ENCODE results near the gene LAMA4. TPM values are rescaled to one million over a fixed set of nuclear protein-coding genes. Genes with fewer than 3 reads are reported as not detected.

Gene LAMA4
- total RNA-seq, 1 experiment from 2014 or later, result not detected

DNA sequence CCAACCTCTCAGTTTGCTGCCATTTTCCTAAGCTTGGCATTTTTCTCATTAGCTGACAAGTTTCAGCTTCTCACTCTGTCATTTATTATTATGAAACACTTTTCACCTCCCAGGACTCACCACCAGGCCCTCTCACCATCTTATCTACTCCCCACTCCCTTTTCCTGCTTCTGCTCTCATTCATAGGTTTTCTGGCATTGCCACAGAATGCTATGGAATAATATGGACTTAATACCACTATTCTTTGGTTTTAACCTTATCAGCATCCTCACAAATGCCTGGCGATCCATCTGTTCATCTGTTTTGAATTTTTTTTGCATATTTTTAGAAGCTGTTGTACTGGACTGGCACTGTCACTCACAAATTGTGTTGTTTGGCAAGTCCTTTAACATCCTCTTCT is 16.4 kb upstream of the LAMA4 start:
- ChIA-PET POLR2A (no interaction called here), CTCF (no interaction called here)
- no peaks in the 10 kb centered on the region for H3K9me3 Mint-ChIP-seq (ENCODE audit: unreplicated experiment)
- H3K27me3 Mint-ChIP-seq (ENCODE audit: insufficient read depth, unreplicated experiment), result peaks cover 3% of the 10 kb centered on the region
- H3K4me1 Mint-ChIP-seq (ENCODE audit: low read depth, unreplicated experiment), result no peaks in the 10 kb centered on the region
- no peaks in the 10 kb centered on the region; the same call in 1 of the 2 replicates for H3K27me3 ChIP-seq (replicated peaks; ENCODE audit: control insufficient read depth, insufficient read depth, low read length)
- no peak overlapping the region for H3K4me3 Mint-ChIP-seq (ENCODE audit: unreplicated experiment)
- no peak overlapping the region for H3K4me3 ChIP-seq (ENCODE audit: low read depth, low read length)
- H3K9me3 ChIP-seq, result no peaks in the 10 kb centered on the region
- no peaks in the 10 kb centered on the region for H3K4me1 ChIP-seq
- intact Hi-C loops (cut with micrococcal nuclease; ENCODE audit: unreplicated experiment), result no loop called here
- no peak overlapping the region for H3K27ac Mint-ChIP-seq (ENCODE audit: unreplicated experiment)
- no peak for DNase-seq
- BruUV-seq (replicated peaks), result no TSS peak
- no peaks in the 10 kb centered on the region for H3K36me3 ChIP-seq (ENCODE audit: control insufficient read depth, insufficient read depth, low read length)
- H3K36me3 Mint-ChIP-seq (ENCODE audit: insufficient read depth, unreplicated experiment), result no peaks in the 10 kb centered on the region
- TF ChIP-seq, protein P1, sequence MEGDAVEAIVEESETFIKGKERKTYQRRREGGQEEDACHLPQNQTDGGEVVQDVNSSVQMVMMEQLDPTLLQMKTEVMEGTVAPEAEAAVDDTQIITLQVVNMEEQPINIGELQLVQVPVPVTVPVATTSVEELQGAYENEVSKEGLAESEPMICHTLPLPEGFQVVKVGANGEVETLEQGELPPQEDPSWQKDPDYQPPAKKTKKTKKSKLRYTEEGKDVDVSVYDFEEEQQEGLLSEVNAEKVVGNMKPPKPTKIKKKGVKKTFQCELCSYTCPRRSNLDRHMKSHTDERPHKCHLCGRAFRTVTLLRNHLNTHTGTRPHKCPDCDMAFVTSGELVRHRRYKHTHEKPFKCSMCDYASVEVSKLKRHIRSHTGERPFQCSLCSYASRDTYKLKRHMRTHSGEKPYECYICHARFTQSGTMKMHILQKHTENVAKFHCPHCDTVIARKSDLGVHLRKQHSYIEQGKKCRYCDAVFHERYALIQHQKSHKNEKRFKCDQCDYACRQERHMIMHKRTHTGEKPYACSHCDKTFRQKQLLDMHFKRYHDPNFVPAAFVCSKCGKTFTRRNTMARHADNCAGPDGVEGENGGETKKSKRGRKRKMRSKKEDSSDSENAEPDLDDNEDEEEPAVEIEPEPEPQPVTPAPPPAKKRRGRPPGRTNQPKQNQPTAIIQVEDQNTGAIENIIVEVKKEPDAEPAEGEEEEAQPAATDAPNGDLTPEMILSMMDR (IDR thresholded peaks at IDR 0.05; ENCODE audit: insufficient read depth in 1 of 2, low read depth in 1 of 2, low read length in 1 of 2, severe bottlenecking in 1 of 2, unreplicated experiment in 1 of 2), result no peak

DNA sequence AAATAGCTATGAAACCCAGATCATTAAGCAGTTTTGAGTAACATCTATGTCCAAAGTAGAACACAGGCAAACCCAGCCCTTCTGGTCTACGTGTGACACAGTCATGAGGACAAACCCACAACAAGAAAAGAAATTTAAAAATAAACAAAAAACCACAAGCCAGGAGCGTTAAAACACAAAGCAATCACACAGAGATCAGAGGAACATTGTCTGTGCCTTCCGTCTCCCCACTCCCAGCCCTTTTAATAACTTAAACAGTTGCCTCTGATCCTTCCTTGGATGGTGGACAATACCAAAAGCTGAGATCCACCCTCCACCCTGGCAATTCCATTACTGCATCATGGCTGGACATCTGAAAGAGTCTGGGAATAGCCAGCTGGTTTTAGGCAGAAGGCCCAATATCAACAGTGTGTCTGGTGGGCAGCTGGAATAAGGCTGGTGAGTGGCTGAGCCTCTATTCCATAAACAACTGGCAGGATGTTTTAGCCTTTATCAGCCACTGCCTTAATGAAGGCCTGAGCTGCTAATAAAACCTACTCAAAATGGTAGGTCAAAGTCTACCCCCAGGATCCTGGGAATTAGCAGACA is 15.7 kb upstream of the LAMA4 start:
- Histone ChIP-seq H3K36me3 (ENCODE audit: control insufficient read depth, insufficient read depth, low read length) (no peaks in the 10 kb centered on the region), H3K4me3 (ENCODE audit: low read depth, low read length) (no peak overlapping the region), H3K27me3 (replicated peaks; ENCODE audit: control insufficient read depth, insufficient read depth, low read length) (no peaks in the 10 kb centered on the region; the same call in 1 of the 2 replicates), H3K9me3 (no peaks in the 10 kb centered on the region), H3K4me1 (no peaks in the 10 kb centered on the region)
- Mint-ChIP-seq H3K4me1 (ENCODE audit: low read depth, unreplicated experiment) (no peaks in the 10 kb centered on the region), H3K27ac (ENCODE audit: unreplicated experiment) (no peak overlapping the region), H3K9me3 (ENCODE audit: unreplicated experiment) (no peaks in the 10 kb centered on the region), H3K4me3 (ENCODE audit: unreplicated experiment) (no peak overlapping the region), H3K36me3 (ENCODE audit: insufficient read depth, unreplicated experiment) (no peaks in the 10 kb centered on the region), H3K27me3 (ENCODE audit: insufficient read depth, unreplicated experiment) (peaks cover 3% of the 10 kb centered on the region)
- ChIA-PET POLR2A (no interaction called here), CTCF (no interaction called here)
- intact Hi-C loops (cut with micrococcal nuclease; ENCODE audit: unreplicated experiment), result loop anchor here (10.0 kb wide), 1 partner anchor 85 kb away; no protein-coding TSS in a partner anchor
- TF ChIP-seq, protein P1 (IDR thresholded peaks at IDR 0.05; ENCODE audit: insufficient read depth in 1 of 2, low read depth in 1 of 2, low read length in 1 of 2, severe bottlenecking in 1 of 2, unreplicated experiment in 1 of 2), result no peak
- DNase-seq, result no peak
- no TSS peak for BruUV-seq (replicated peaks)

DNA sequence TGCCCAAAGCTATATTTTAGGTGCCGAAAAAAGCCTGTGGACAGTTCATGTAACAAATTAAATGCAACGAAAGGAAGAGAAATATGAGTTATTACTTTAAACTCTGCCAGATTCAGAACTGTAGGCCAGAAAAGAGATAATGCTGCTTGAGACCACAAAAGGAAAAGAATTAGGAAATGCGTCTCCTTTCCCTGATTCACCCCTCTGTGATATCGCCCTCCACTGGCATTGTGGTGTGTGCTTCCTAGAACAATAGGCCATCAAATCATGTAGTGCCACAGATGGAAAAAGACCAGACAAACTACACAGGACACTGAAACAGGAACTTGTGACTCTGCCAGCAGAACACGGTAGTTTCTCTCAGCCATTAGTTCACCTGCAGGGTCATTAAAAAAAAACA is 14.7 kb upstream of the LAMA4 start:
- BruUV-seq (replicated peaks), result no TSS peak
- peaks cover 3% of the 10 kb centered on the region for H3K27me3 Mint-ChIP-seq (ENCODE audit: insufficient read depth, unreplicated experiment)
- H3K4me3 ChIP-seq (ENCODE audit: low read depth, low read length), result no peak overlapping the region
- intact Hi-C loops (cut with micrococcal nuclease; ENCODE audit: unreplicated experiment), result loop anchor here (10.0 kb wide), 1 partner anchor 84 kb away; no protein-coding TSS in a partner anchor
- no peak overlapping the region for H3K27ac Mint-ChIP-seq (ENCODE audit: unreplicated experiment)
- H3K4me3 Mint-ChIP-seq (ENCODE audit: unreplicated experiment), result no peak overlapping the region
- H3K27me3 ChIP-seq (replicated peaks; ENCODE audit: control insufficient read depth, insufficient read depth, low read length), result no peaks in the 10 kb centered on the region; the same call in 1 of the 2 replicates
- no peaks in the 10 kb centered on the region for H3K4me1 Mint-ChIP-seq (ENCODE audit: low read depth, unreplicated experiment)
- H3K9me3 Mint-ChIP-seq (ENCODE audit: unreplicated experiment), result no peaks in the 10 kb centered on the region
- CTCF ChIA-PET, result no interaction called here
- no peaks in the 10 kb centered on the region for H3K4me1 ChIP-seq
- POLR2A ChIA-PET, result no interaction called here
- H3K36me3 Mint-ChIP-seq (ENCODE audit: insufficient read depth, unreplicated experiment), result no peaks in the 10 kb centered on the region
- no peak for DNase-seq
- TF ChIP-seq, protein P1 (IDR thresholded peaks at IDR 0.05; ENCODE audit: insufficient read depth in 1 of 2, low read depth in 1 of 2, low read length in 1 of 2, severe bottlenecking in 1 of 2, unreplicated experiment in 1 of 2), result no peak
- no peaks in the 10 kb centered on the region for H3K9me3 ChIP-seq
- H3K36me3 ChIP-seq (ENCODE audit: control insufficient read depth, insufficient read depth, low read length), result no peaks in the 10 kb centered on the region

Data from Caco-2 (cell line).